ENCODE data around the gene ITGB7.

GRCh38 chr12:53227341-53227740 lies 20.3 kb upstream of the ITGB7 start:
- TF ChIP-seq POLR2A (IDR thresholded peaks at IDR 0.05) = no peak
- TF ChIP-seq EP300 (IDR thresholded peaks at IDR 0.05) = no peak
- TF ChIP-seq, protein P1, sequence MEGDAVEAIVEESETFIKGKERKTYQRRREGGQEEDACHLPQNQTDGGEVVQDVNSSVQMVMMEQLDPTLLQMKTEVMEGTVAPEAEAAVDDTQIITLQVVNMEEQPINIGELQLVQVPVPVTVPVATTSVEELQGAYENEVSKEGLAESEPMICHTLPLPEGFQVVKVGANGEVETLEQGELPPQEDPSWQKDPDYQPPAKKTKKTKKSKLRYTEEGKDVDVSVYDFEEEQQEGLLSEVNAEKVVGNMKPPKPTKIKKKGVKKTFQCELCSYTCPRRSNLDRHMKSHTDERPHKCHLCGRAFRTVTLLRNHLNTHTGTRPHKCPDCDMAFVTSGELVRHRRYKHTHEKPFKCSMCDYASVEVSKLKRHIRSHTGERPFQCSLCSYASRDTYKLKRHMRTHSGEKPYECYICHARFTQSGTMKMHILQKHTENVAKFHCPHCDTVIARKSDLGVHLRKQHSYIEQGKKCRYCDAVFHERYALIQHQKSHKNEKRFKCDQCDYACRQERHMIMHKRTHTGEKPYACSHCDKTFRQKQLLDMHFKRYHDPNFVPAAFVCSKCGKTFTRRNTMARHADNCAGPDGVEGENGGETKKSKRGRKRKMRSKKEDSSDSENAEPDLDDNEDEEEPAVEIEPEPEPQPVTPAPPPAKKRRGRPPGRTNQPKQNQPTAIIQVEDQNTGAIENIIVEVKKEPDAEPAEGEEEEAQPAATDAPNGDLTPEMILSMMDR (IDR thresholded peaks at IDR 0.05) = no peak
- no peak for TF ChIP-seq POLR2AphosphoS5 (IDR thresholded peaks at IDR 0.05)
